ENCODE data around the gene LRBA.
"Not testable (repeated sequence)": the region's sequence is repeated elsewhere in the genome, so short reads cannot be mapped to it uniquely, and the experiment has no call there.

Gene LRBA

GRCh38 chr4:151021637-151022334 lies 6.7 kb upstream of the LRBA start:
- no peak for DNase-seq

GRCh38 chr4:151015459-151016347 lies 619 bp upstream of the LRBA start:
- peak; percentile 44 for DNase-seq

- DNase-seq, result no peak
These were observed 1.1 kb downstream of the LRBA start for GRCh38 chr4:151013944-151014343.

GRCh38 chr4:151013491-151013890 lies 1.6 kb downstream of the LRBA start:
- no peak for DNase-seq

- DNase-seq, result no peak
These were observed 2.3 kb downstream of the LRBA start for GRCh38 chr4:151012820-151013219.

- no peak for DNase-seq
These were observed 2.7 kb downstream of the LRBA start for GRCh38 chr4:151012376-151012775.

GRCh38 chr4:151004222-151004621 lies 10.9 kb downstream of the LRBA start:
- peak; percentile 39 for DNase-seq

- DNase-seq, result no peak
These were observed 14.2 kb downstream of the LRBA start for GRCh38 chr4:151000747-151001429.

GRCh38 chr4:150999086-150999485 lies 16.0 kb downstream of the LRBA start:
- DNase-seq, result no peak

- DNase-seq, result no peak
These were observed 17.9 kb downstream of the LRBA start for GRCh38 chr4:150997141-150997540.

- no peak for DNase-seq
These were observed 20.4 kb downstream of the LRBA start for GRCh38 chr4:150994721-150995120.

GRCh38 chr4:150993577-150993976 lies 21.5 kb downstream of the LRBA start:
- not testable (repeated sequence) for DNase-seq

- DNase-seq, result no peak
These were observed 24.1 kb downstream of the LRBA start for GRCh38 chr4:150990993-150991392.

- no peak for DNase-seq
These were observed 24.8 kb downstream of the LRBA start for GRCh38 chr4:150990250-150990649.

- no peak for DNase-seq
These were observed 26.8 kb downstream of the LRBA start for GRCh38 chr4:150988238-150988637.

- DNase-seq, result no peak
These were observed 27.9 kb downstream of the LRBA start for GRCh38 chr4:150987204-150987603.

- DNase-seq, result no peak
These were observed 29.0 kb downstream of the LRBA start for GRCh38 chr4:150986085-150986484.

GRCh38 chr4:150983851-150984250 lies 31.2 kb downstream of the LRBA start:
- DNase-seq, result no peak

GRCh38 chr4:150982557-150983233 lies 32.4 kb downstream of the LRBA start:
- DNase-seq, result no peak

- DNase-seq, result no peak
These were observed 36.1 kb downstream of the LRBA start for GRCh38 chr4:150978738-150979575.

GRCh38 chr4:150976478-150977118 lies 38.5 kb downstream of the LRBA start:
- DNase-seq, result no peak

GRCh38 chr4:150974750-150975149 lies 40.3 kb downstream of the LRBA start:
- DNase-seq, result no peak
